NOMO-1 (cell line): ENCODE results near the gene SMCHD1.
"Not testable (repeated sequence)": the region's sequence is repeated elsewhere in the genome, so short reads cannot be mapped to it uniquely, and the experiment has no call there.

ENCODE experiments used
- DNase-seq, 2 experiments: peaks; one replicate each; lab custom pipeline; 2025; ENCODE audit not compliant: unreplicated experiment in 2 of 2; lab: John Stamatoyannopoulos, UW

Gene SMCHD1

DNA sequence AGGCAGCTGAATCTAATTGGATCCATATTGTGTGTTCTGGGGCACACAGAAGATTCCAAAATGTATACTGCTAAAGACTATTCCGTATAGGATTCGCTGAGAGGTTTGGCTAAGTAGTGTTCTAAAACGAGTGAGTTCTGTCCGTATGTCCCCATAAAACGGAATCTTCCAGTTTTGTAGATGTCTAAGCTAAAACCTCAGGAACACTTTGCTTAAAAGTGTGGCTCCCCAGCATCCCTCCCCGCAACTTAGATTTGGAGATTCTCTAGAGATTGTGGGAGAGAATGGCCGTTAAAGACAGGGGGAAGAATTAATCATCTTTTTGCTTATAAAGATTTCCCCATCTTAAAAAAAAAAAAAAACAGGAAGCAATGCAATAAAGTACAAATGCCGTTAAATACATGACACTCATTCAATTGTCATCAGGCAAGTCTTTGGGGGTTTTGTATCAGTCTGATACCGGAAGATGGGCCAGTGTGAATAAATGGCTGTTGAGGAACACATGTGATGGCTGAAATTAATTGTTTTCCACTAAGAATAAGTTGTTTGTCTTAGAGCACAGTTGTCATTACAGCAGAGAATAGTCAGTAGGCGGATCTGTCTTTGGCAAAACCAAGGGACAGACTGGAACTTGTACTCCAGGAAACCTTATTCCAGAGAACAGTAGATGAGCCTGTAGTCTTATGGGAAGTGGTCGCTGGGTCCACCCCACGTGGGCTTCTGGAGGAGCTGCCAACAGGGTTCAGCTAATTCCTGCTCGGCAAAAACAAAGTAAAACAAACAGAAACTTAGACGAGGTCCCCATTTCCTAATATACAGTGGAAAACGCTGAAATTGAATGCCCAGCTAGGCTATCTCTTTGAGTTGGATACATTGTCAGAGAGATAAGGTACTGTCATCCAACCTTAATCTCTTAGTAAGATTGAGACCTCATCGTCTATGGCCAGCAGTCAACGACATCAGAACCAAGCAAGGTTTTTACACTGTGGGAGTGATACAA lies 193.0 kb downstream of the SMCHD1 start:
- no peak for DNase-seq

- DNase-seq, result no peak
These were observed 195.3 kb downstream of the SMCHD1 start for GRCh38 chr18:2850816-2851215.

DNA sequence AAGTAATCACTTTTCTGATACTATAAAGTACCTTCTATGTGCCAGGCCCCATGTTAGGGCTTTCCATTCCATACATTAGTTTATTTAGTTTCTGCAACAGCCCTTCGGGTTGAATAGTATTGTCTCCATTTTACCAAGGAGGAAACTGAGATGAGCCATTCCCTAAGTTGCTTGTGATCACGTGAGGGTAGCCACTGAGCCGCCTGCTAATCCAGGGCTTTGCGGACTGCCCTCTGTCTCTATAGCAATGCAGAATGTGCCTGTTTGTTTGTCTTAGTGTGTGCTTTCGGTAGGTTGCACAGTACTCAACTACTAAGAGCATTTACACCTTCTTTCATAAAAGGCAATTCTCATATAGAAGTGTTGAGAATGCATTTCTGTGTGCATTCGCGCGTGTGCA lies 196.2 kb downstream of the SMCHD1 start:
- no peak for DNase-seq

GRCh38 chr18:2852460-2852859 lies 196.9 kb downstream of the SMCHD1 start:
- DNase-seq, result not testable (repeated sequence)

DNA sequence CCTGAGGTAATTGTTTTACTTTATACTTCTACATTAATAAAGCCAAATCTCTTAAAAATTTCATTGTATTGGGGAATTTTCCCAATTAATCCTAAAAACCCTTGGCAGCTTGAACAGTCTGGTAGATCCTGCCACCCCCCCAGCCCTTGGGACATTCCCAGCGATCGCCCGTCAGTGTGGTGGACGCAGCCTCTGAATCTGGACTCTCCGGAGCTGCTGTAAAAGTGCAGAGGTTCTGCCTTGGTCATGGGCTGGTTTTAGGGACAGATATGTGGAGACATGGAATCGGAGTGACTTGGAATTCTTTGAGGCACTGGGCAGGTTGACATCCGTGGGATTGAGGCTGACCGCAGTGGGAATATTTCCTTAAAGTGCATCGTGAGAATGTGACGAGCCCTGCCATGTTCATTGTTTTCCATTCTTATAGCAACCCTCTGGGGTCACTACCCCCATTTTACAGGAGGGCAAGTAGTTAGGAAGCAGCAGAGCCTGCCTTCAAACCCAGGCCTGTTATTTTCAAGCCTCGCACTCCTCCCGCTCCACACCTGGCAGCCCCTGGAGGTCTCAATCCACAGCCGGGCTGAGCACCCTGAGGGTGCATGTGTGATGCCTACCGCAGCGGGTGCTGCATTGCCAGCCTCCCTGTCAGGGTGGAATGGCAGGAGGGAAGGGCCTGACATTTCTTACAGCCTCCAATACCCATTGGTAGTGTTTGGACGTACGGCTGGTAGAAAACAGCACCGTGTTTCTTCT lies 197.8 kb downstream of the SMCHD1 start:
- no peak for DNase-seq

- DNase-seq, result no peak
These were observed 198.6 kb downstream of the SMCHD1 start for GRCh38 chr18:2853926-2854664.
